Panc1 (cell line): ENCODE measurements around the gene COL16A1. TPM values are rescaled to one million over a fixed set of nuclear protein-coding genes. Genes with fewer than 3 reads are reported as not detected.

Source experiments
- ATAC-seq: fragments of 200-7000 bp; cut with Tn5 transposase; 2 replicates; pipeline ENCODE4 v1.9.1; 2020; ENCODE audit warnings: mild to moderate bottlenecking, moderate library complexity
- BruUV-seq: library from RNA; stranded (reverse); fragments of 400-500 nt; replicated peaks from 2 replicates; lab custom pipeline; 2021; lab: Mats Ljungman, UMichigan
- CTCF ChIA-PET: fragments of 300-600 bp; sonication (Branson Sonifier 250); formaldehyde crosslinking; loops from one replicate; lab custom pipeline; 2022; ENCODE audit warnings: antibody characterized with exemption; lab: Charles Lee
- POLR2A ChIA-PET: fragments of 300-600 bp; sonication (Branson Sonifier 250); formaldehyde crosslinking; loops from one replicate; lab custom pipeline; 2022; ENCODE audit warnings: antibody characterized with exemption; lab: Charles Lee
- DNase-seq: peaks from one replicate; pipeline ENCODE4 v3.0.0-alpha.2; 2010; ENCODE audit warnings: low read depth, low spot score
- H3K27ac ChIP-seq: 2 replicates; pipeline ENCODE4 v1.5.1; 2011; ENCODE audit warnings: mild to moderate bottlenecking, low read length, inconsistent platforms
- H3K27me3 ChIP-seq: fragments of 200-500 bp; sonication (Bioruptor generic); 2 replicates; pipeline ENCODE4 v1.6.0; 2014; ENCODE audit warnings: low read length, inconsistent platforms; ENCODE audit not compliant: control insufficient read depth, insufficient read depth
- H3K36me3 ChIP-seq: fragments of 200-500 bp; sonication (Bioruptor generic); 2 replicates; pipeline ENCODE4 v1.5.1; 2014; ENCODE audit warnings: inconsistent platforms, mild to moderate bottlenecking, low read length, moderate library complexity; ENCODE audit not compliant: control insufficient read depth, insufficient read depth
- H3K4me1 ChIP-seq: 2 replicates; pipeline ENCODE4 v1.5.1; 2011; ENCODE audit warnings: inconsistent platforms, mild to moderate bottlenecking, low read length, moderate library complexity; ENCODE audit not compliant: control insufficient read depth, insufficient read depth
- H3K4me3 ChIP-seq, 2 experiments: 2 replicates each; pipeline ENCODE4 v1.5.1; 2011 to 2012; ENCODE audit warnings: low read depth in 2 of 2, low read length in 2 of 2, mild to moderate bottlenecking in 2 of 2, inconsistent platforms in 1 of 2, moderate library complexity in 1 of 2
- H3K9me3 ChIP-seq: fragments of 200-500 bp; sonication (Bioruptor generic); 2 replicates; pipeline ENCODE4 v1.5.1; 2014; ENCODE audit warnings: low read depth, mild to moderate bottlenecking, inconsistent platforms, low read length, moderate library complexity; ENCODE audit not compliant: control insufficient read depth, insufficient read depth
- CTCF ChIP-seq: fragments of 450-650 bp; IDR thresholded peaks from 2 replicates; pipeline ENCODE4 v1.5.1; 2017; ENCODE audit warnings: mild to moderate bottlenecking
- POLR2AphosphoS5 ChIP-seq: IDR thresholded peaks from 2 replicates; pipeline ENCODE4 v1.6.1; 2012; ENCODE audit warnings: mild to moderate bottlenecking, low read depth, low read length, moderate library complexity
- REST ChIP-seq, 2 experiments: IDR thresholded peaks; 2 replicates each; pipeline ENCODE4 v1.6.1; 2011 to 2012; ENCODE audit warnings: low read depth in 2 of 2, control low read depth in 1 of 2, low read length in 1 of 2, mild to moderate bottlenecking in 1 of 2, moderate library complexity in 1 of 2; ENCODE audit not compliant: insufficient read depth in 1 of 2
- SIN3A ChIP-seq: IDR thresholded peaks from 2 replicates; pipeline ENCODE4 v1.6.1; 2012; ENCODE audit warnings: low read depth, mild to moderate bottlenecking, low read length, moderate library complexity, borderline replicate concordance; ENCODE audit not compliant: insufficient read depth
- TCF7L2 ChIP-seq: IDR thresholded peaks from 2 replicates; pipeline ENCODE4 v1.6.1; 2011; ENCODE audit warnings: mild to moderate bottlenecking, low read depth, low read length, inconsistent platforms
- in situ Hi-C: cut with HindIII; loops from 2 replicates; pipeline ENCODE4 v1.10.0; 2016; ENCODE audit warnings: low sequenced_read_pairs, low pct_unique_long_range_greater_than_20kb
- intact Hi-C: fragments of 100-400 bp; cut with micrococcal nuclease; formaldehyde crosslinking; loops from one replicate; pipeline ENCODE4 v1.10.0; 2022; ENCODE audit not compliant: unreplicated experiment
- total RNA-seq: library from RNA; stranded (reverse); gene quantifications from one replicate; pipeline ENCODE4 v1.2.1, GENCODE V29; 2021; ENCODE audit not compliant: unreplicated experiment

The COL16A1 gene
- total RNA-seq, 1 experiment from 2014 or later: 7.6 TPM

- H3K4me3 ChIP-seq: no peak overlapping the region
- ChIA-PET CTCF (no interaction called here), POLR2A (no interaction called here)
- peaks cover 46% of the 10 kb centered on the region for H3K4me1 ChIP-seq
- ATAC-seq (no peak), DNase-seq (no peak)
- no TSS peak for BruUV-seq
- in situ Hi-C loops: no loop called here
- H3K36me3 ChIP-seq: no peaks in the 10 kb centered on the region
- H3K27me3 ChIP-seq: no peaks in the 10 kb centered on the region
- no peak for TF ChIP-seq TCF7L2
- no peak for TF ChIP-seq POLR2AphosphoS5
- TF ChIP-seq REST (IDR thresholded peaks at IDR 0.05; ENCODE audit: insufficient read depth in 1 of 2, low read depth in 2 of 2, low read length in 1 of 2): no peak
- TF ChIP-seq SIN3A: no peak
- TF ChIP-seq CTCF: no peak
- no peak overlapping the region for H3K27ac ChIP-seq
- intact Hi-C loops: no loop called here
- H3K9me3 ChIP-seq: no peaks in the 10 kb centered on the region
These were observed 6.3 kb downstream of the COL16A1 start for GRCh38 chr1:31697369-31697984.

DNA sequence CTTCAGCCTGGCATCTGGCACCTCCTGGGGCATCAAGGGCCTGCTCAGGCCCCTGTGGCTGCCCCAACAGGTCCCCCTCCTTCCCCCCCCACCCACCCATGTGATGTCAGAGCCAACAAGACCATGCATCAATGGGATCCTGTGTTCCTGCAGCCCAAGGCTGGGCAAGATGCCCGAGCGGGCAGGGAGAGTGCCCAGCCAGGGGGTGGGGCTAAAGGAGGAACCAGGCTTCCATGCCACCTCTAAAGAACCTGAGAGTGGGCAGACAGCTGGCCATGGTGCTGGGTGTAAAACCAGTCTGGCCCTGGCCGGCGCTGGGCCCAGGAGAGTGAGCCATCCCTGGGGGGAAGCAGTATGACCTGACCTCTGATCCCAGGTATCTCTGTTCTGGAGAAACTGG is 7.6 kb downstream of the COL16A1 start:
- ATAC-seq: no peak
- CTCF ChIA-PET: interaction anchor here (0.5 to 0.6 kb wide), 2 partner anchors 16 to 115 kb away, joined by 3 to 4 read pairs; no protein-coding TSS in a partner anchor
- no peak overlapping the region for H3K4me3 ChIP-seq
- no peak for DNase-seq
- no peak overlapping the region for H3K27ac ChIP-seq
- peaks cover 38% of the 10 kb centered on the region for H3K4me1 ChIP-seq
- no peak for TF ChIP-seq TCF7L2
- no peak for TF ChIP-seq SIN3A
- no peak for TF ChIP-seq CTCF
- TF ChIP-seq REST (IDR thresholded peaks at IDR 0.05; ENCODE audit: insufficient read depth in 1 of 2, low read depth in 2 of 2, low read length in 1 of 2): no peak
- no peak for TF ChIP-seq POLR2AphosphoS5
- no TSS peak for BruUV-seq
- intact Hi-C loops: no loop called here
- POLR2A ChIA-PET: no interaction called here
- in situ Hi-C loops: no loop called here
- H3K9me3 ChIP-seq: no peaks in the 10 kb centered on the region
- no peaks in the 10 kb centered on the region for H3K27me3 ChIP-seq
- H3K36me3 ChIP-seq: no peaks in the 10 kb centered on the region
